ENCODE measurements around the gene FBXO38.
"Not testable (repeated sequence)": the region's sequence is repeated elsewhere in the genome, so short reads cannot be mapped to it uniquely, and the experiment has no call there.

FBXO38 gene

DNA sequence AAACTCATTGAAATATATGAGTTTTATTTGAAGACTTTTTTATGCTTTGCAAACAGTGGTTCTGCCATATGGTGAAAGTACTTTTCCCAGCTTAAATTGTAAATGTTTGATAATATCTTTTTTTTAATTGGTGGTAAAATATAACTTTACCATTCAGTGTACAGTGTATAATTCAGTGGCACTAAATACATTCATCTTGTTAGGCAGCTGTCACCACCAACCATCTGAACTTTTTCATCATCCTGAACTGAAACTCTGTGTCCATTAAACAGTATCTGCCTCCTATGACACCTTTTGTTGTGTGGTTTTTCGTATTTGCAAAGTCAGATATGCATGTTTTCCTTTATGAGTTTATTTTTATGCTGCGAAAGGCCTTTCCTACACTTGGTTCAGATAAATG is 45.1 kb downstream of the FBXO38 start:
- DNase-seq (ENCODE audit: low read depth, low spot score) = no peak

DNA sequence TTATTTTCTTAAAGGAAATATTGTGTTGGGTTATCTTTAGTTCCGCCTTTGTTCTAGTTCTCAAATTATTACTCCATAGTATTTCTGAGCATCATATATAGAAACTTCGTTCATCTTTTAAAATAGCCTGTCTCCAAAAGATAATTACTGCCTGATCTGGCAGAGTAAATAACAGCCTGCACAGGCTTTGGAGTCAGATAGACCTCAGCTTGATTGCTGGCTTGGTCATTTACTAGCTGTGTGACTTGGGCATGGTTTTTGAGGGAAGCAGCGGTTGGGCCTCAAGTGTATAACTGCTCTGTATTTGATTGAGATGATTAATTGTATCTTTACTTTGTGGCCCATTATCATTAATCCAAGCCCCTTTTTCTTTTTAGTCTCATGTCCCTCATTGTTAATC is 50.1 kb downstream of the FBXO38 start:
- DNase-seq (ENCODE audit: low read depth, low spot score) = no peak

DNA sequence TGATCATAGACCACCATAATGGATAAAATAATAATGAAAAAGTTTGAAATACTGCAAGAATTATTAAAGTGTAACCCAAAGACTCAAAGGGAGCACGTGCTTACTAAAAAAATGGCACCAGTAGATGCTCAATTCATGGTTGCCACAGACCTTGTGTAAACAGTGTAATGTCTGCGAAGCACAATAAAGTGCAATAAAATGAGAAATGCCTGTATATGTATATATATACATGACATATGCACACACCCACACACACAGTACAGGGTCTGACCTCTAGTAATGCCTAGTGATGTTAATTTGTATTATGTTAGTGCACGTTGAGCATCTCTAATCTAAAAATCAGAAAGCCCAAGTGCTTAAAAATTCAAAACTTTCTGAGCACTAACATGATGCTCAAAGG is 52.3 kb downstream of the FBXO38 start:
- DNase-seq (ENCODE audit: low read depth, low spot score) = no peak

DNA sequence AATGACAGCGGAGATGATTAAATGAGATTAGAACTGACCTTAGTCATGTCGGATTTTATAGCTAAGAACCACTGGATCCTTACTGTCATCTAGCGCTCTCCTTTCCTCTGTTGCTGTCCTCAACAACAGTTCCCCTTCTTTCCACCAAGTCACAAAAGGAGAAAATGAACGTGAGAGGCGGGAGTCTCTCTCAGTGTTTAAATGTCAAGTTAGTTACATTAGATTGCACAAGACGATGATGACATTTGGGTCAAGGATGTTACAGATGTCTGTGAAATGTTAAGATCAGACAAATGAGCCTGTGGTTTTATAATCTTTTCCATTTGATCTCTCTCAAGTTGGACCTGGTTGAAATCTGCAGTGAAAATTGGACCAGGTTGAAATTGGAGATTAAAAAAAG is 53.5 kb downstream of the FBXO38 start:
- DNase-seq (ENCODE audit: low read depth, low spot score) = no peak

DNA sequence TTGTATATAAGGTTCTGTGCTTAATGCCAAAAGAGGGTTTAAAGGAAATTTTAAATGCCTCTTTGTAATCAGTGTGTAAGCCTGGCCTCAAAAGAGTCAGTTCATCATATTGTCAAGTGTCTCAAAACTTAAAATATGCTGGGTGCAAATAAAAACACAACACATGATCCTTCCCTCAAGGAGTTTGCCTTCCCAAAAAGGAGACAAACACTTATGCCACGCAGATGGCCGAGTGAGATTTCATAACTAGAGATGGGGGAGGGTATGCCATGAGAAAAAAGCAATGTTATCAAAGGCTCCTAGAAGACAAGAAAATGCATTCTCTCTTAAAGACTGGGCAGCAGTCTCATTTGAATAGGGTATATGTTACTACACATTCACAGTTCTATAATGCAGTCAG is 55.2 kb downstream of the FBXO38 start:
- DNase-seq (ENCODE audit: low read depth, low spot score) = no peak

DNA sequence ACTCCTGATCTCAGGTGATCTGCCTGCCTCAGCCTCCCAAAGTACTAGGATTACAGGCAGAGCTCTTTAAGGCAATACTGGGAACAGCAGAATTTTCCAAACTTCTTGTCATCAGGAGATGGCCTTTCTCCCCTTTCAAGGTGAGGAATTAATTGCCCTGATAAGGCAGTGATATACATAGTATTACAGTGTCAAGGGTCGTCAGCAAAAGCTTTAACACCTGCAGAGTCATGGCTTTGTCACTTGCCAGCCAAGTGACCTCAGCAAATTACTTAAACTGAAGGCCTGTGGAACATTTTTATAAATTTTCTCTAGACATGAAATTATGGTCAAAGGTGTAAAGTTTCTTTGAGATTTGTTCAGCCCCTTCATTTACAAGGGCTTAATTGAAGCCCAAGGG is 59.5 kb downstream of the FBXO38 start:
- no peak for DNase-seq (ENCODE audit: low read depth, low spot score)

DNA sequence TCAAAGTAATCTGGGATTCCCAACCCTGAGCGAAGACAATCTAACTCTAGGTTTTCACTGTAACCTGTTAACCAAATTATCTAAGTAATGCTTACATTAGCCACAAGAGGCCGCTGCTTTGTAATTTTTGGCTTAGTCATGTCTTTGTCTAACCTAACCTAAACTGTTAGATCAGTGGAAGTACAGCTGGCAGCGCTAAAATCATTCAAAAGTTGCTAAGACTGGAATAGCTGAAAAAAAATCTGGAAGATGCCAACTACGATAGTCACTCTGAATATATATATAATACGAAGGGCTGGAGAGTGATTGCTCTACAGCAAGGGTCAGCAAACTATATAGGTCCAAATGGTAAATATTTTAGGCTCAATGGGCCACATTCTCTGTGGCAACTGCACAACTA is 60.2 kb downstream of the FBXO38 start:
- peak; percentile 12 for DNase-seq (ENCODE audit: low read depth, low spot score)

DNA sequence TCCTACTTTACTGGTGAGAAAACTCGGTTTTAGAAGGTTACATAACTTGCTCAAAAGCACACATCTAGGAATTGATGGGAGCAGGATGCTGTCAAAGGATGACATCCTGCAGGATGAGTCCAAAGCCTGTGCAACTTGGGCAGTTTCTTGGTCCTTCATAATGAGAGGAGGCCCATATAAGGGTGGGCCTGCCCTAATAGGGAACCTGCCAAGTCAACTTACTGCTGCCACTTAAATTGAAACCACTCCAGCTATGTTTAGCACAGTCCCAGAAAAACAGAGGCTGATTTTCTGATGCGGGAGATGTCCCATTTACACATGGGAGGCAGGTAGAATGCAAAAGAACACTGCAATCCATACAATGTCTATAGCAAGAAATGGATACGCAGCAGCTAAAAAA is 61.8 kb downstream of the FBXO38 start:
- no peak for DNase-seq (ENCODE audit: low read depth, low spot score)

DNA sequence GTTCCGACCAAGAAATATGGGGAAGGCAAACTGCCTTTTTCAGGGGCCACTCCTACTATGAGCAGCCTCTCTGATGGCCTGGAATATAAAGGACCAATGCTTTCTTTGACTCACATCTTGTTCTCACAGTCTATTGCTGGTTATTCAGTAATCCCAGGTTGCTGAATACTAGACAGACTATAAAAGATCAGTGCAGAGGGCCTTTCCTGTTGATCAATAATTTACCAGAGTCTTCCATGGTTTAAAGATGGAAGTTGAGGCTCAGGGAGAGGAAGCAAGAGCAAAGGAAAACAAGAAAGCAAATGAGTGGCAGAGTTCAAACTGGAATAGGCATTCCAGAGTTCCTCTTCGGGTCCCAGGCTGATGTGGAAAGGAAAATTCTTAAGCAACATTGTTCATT is 62.9 kb downstream of the FBXO38 start:
- DNase-seq (ENCODE audit: low read depth, low spot score) = no peak

DNA sequence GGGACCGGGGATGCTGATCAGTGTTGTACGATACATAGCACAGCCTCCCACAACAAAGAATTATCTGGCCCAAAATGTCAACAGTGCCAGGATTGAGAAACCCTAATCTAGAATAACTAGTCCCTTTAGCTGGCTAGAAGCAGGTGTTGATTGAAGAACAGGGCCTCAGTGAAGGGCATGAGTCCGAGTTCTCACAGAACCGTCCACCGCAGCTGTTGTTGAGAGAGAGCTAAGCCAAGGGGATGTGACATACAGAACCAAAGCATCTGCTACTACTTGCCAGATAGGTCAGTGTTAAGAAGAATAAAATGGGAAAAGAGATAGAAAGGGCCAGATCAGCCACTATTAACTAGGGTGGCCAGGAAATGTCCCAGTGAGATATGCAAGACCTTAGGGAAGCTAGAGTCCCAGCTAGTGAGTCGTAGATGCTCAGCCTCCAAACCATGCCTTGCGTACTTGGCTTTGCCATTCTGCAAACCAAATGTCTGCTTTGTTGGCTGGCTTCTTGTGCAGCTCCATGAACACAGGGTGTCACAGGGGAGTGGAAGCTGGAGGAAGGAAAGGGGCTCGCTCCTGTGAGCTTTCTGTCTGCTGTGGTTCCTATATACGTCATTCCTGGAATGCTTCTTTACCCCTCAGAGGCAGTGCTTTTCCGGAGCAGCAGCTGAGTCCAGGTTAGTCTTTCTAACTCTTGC is 68.9 kb downstream of the FBXO38 start:
- no peak for DNase-seq (ENCODE audit: low read depth, low spot score)

DNA sequence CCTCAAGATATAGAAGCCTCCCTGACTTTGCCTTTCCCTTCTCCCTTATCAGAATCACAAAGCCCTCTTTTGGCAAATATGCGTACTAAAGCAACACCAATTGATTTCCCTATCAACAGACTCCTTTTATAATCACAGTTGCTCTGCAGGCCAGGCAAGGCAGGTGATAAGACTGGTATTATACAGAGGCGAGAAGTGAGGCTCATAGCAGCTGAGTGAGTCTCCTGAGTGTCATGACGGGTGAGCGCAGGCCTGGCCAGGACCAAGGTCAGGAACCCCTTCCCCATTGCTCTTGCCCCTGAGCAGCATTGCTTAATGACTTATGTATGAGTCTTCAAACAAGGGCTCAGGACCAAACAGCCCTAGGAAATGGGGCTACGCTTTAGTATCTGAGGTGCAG is 70.8 kb downstream of the FBXO38 start:
- DNase-seq (ENCODE audit: low read depth, low spot score) = no peak

DNA sequence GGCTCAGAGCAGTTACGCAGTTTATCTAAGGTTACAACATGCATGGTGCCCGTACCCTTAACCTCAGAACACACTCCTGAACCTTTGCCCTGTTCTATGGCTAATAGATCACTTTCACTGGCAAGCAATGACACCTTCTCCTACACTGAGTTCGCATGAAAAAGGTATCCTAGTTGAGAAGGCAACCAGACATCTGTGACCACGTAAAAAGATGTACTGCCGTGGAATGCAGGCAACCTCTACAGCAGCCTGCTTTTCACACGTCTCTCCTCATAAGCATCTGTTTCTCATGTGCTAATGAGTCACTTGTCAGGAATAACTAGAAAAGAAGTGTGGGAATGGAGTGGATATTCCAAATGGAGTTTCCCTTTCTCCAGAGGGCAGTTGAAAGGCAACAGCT is 71.4 kb downstream of the FBXO38 start:
- DNase-seq (ENCODE audit: low read depth, low spot score) = no peak

DNA sequence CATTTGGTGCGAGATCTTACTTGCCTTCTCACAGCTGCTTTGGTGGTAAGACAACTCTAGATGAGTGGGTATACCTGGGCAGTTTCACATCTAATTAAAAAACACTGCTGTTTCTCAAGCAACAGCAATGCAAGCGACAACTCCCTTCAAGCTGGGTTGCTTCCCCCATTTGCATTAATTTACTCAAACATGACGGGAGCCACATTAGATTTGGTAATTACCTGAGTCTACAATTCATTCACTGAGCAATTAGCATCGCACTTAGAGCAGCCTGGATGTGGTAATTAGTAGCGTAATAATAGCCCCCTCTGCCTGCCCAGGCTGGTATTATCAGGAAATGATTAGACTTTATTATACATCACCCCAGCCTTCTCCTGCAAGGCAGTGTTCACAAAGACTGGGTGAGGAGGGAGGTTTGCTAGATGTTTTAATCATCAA is 73.4 kb downstream of the FBXO38 start:
- DNase-seq (ENCODE audit: low read depth, low spot score) = no peak

DNA sequence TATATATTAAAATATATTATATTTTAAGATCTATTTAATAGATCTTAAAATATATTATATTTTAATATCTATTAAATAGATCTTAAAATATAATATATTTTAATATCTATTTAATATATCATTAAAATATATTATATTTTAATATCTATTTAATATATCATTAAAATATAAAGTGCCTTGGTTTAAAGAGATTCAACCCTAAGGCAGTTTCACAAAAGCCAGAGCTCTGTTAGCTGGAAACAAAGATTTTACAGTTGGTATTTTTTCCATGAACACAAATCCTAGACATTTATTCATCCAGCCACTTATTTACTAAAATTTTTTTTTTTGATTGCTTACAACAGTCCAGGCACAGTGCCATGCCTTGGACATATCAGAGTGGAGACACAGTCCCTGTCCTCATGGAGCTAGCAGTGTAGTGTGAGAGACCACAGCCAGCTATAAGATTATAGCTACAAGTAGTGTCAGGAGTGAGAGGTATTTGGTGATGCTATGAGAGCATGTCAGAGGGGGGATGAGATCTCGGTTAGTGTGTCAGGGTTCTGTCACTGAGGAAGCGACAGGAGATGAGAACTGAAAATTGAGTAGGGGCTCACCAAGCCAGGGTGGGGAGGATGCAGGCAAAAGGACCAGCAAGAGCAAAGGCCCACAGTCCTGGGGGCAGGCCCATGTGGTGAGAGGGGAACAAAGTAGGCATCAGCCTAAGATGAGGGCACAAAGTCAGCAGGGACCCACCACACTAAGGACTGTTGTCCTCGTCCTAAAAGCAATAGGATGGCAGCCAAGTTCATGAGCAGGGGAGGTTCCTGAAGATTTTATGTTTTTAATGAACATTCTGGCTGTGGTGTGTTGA is 74.5 kb downstream of the FBXO38 start:
- DNase-seq (ENCODE audit: low read depth, low spot score) = no peak

DNA sequence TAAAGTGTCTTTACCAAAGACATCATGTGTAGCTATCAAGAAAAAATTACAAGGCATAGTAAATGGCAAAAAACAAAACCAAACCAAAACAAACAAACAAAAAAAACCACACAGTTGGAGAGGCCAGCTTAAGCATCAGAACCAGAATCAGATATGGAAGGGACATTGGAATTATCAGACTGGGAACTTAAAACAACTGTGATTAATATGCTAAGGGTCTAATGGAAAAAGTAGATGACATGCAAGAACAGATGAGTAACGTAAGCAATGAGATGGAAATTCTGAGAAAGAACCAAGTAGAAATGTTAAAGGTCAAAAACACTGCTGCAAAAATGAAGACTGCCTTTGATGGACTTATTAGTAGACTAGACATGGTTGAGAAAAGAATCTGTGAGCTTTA is 75.9 kb downstream of the FBXO38 start:
- no peak for DNase-seq (ENCODE audit: low read depth, low spot score)

DNA sequence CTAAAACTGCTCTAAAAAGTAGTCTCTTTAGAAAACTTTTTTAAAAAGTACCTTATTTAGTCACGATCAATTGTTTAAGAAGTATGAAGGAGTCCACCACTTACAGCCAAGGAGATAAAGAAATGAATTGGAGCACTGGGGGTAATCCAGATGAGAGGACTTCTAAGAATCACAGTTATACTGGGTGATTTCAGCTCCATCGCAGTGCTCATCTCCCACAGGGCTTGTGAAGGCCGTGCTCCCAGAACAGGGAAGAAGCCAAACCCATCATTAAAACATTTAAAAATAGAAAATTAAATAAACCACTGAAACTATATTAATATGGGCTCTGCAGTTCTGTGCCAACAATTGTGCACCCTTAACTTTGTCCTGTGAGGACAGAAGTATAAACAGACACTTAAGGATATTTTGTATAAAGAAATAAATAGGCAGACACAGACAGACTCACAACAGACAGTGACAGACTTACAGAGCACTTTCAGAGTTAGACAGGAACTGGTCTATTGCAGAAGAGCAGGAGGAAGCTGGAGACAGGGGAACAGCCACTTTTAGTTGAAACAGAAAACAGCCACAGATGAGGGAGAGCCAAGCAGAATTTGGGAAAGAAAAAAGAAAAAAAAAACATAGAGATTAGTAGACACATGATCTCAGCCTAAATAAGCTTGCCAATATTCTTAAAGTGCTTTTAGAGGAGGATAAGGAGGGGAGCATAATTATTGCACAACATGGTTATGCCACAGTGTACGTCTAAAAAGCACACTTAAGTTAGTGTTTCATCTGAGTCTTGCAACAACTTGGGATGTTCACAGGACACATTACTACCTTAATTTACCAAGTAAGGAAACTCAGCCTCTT is 81.8 kb downstream of the FBXO38 start:
- no peak for DNase-seq (ENCODE audit: low read depth, low spot score)

DNA sequence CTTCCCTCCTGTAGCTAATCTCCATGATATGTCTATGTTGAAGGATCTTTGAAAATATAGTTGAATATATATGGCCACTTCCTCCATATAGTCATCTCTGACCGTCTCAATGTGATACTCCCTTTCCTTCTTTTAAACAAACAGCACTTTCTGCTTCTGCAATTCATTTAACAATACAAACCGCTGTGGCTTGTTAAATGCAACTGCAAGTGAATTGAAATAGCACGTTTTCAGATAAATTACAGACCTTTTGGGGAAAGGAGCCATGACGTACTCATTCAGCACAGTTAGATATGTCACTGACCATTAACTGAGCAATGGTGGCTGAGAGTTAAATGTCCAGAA is 82.5 kb downstream of the FBXO38 start:
- no peak for DNase-seq (ENCODE audit: low read depth, low spot score)

DNA sequence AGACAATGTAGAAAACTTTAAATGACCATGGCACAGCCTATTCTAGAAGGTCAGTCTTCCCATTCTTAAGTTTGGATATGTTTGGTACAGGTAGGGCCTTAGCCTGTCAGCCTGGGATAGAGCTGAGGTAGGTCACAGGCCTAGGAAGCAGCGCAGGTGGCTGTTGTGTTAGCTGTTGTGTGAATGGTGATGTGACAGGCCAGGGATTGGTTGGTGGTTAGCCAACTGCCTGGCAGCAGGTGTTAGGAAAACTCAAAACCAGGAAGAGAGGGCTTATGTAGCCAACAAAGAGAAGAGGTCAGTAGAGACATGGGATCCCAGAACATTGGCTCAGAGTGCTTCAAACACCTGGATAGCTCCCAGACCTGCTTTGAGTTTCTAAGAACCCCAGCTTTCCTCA is 84.2 kb downstream of the FBXO38 start:
- DNase-seq (ENCODE audit: low read depth, low spot score) = no peak

DNA sequence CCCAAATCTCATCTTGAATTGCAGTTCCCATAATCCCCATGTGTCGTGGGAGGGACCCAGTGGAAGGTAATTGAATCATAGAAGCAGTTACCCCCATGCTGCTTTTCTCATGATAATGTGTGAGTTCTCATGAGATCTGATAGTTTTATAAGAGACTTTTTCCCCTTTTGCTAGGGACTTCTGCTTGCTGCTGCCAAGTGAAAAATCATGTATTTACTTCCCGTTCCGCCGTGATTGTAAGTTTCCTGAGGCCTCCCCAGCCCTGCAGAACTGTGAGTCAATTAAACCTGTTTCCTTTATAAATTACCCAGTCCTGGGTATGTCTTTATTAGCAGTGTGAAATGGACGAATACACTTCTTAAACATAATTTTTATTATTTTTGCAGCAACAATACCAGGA is 85.0 kb downstream of the FBXO38 start:
- not testable (repeated sequence) for DNase-seq (ENCODE audit: low read depth, low spot score)

DNA sequence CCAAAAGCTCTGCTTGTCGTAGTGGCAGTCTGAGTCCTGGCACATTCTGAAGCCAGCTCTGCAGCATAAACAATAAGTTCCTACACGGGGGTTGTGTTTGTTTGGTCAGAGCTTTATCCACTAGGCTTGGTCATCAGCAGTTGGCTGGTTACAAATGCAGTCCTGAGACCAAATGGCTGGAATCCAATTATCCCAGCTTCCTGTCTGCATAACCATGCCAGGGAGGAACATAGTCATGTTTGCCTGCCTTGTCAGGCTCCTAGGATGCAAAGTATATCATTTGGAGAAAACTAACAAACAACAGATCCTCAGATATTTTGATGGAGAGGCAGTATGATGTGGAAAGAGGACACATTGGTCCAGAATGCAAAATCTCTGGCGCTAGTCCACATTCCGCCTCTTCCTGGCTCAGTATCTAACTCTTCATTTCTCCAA is 85.8 kb downstream of the FBXO38 start:
- DNase-seq (ENCODE audit: low read depth, low spot score) = no peak

DNA sequence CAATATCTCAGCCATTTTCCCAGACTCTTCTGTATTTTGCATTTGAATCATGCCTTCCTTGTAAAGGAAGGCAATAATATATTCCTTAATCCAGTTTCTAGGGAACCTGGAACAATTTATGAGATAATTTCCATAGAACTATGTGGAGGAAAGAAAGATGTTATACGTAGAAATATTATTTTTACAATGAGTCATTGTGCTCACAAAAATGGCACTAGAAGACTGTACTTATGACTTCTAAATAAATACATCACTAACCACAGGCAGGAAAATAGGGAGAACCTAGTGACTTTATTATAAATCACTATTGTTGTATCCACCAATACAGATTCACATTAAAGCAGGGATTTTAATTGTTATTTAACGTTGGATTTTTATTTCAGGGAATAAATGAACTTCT is 87.6 kb downstream of the FBXO38 start:
- DNase-seq (ENCODE audit: low read depth, low spot score) = no peak

DNA sequence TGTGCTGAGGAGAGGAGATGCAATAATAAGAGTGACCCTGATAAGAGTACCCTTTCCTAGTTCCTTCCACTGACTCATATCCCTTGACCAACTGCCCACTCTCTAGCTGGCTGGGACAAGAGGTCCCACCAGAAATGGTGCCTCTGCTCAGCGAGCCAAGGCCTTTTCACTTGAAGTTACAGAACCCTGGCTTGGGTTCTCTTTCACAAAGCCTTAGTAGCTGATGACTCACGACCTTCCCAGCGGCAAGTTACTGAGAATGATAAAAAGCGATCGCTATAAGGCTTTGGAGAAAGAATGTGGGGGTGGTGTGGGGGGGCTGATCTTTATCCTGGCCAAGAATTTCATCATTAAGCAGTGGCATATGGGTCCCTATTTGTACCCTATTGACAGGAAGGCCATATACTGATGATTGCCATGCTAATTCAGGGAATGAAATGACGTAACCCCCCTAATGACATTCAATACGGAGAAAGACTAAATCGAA is 90.3 kb downstream of the FBXO38 start:
- no peak for DNase-seq (ENCODE audit: low read depth, low spot score)

Measured in iPS DF 19.7 (cell line).